Posterior cingulate gyrus (tissue), 11 donors: ENCODE data around the gene IPCEF1.
"Not testable (repeated sequence)": the region's sequence is repeated elsewhere in the genome, so short reads cannot be mapped to it uniquely, and the experiment has no call there.

Experiments
- DNase-seq, 10 donors: peaks; one replicate each; pipeline versions ENCODE4 v3.0.0 to v3.0.0-alpha.2; 2020 to 2021; ENCODE audit warnings: mixed read lengths in 3 of 10
- intact Hi-C: fragments of 100-400 bp; cut with DNase I; formaldehyde crosslinking; loops from one replicate; pipeline ENCODE4 v1.15.1; 2023

IPCEF1 gene

DNA sequence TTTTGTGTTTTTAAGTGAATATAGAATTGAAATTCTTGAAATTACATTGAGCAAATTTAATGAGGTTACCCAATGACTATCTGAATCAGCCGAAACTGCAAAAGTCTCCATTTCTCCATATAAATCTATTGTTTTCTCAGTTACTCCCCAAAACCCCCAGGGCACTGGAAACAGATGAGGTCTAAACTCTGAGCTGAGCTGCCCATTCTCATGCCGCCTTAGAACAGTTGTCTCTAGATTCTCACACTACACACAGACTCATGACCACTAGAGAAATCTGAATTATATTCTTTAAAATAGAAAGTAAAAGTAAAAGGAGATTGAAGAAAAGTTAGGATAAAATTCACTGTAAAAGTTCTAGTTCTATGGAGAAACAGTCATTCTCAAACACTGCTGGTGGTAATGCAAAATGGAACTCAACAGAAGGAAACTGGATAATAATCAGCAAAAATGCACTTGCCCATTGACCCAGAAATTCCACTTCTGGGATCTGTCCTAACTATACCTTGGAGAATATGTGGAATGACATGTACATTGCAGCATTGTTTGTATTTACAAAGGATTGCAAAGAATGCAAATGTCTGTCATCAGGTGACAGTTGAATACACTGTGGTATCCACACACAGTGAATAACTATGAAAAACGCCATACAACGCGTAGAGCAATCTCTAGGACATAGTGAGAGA is 125.5 kb downstream of the IPCEF1 start:
- intact Hi-C loops: no loop called here
- no peak for DNase-seq

DNA sequence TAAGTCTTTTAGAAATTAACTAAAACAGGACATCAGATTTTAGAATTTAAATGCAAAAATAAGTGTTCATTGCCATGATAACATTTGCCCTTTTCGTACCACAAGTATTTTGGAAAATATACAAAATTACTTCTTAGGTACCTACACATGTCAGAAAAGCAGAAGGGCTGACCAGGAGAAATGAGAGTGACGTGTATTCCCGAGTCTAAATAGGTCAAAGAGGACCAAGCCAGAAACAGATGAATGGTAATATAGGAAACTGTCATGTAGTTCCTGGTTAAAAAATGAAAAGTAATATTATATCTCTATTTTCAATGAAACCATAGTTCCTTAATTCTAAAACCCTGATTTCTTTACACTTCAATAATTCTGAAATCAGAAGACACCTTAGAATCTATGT is 126.2 kb downstream of the IPCEF1 start:
- intact Hi-C loops: no loop called here

DNA sequence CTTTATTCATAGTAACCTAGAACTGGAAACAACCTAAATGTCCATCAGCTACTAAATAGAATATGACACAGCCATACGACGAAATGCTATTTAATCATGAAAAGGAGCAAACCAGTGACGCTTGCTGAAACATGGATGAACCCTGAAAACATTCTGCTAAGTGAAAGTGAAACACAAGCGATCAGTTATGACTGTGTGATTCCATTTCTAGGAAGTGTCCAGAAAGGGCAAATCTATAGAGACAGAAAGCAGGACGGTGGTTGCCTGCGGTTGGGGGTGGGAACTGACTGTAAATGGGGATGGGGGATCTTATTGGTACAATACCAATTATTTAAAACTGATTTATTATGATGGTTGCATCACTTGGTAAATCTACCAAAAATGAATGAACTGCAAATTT is 126.8 kb downstream of the IPCEF1 start:
- intact Hi-C loops: no loop called here
- DNase-seq: no peak

More for the DNA sequence above, 126.2 kb downstream of the IPCEF1 start:
- no peak for DNase-seq

DNA sequence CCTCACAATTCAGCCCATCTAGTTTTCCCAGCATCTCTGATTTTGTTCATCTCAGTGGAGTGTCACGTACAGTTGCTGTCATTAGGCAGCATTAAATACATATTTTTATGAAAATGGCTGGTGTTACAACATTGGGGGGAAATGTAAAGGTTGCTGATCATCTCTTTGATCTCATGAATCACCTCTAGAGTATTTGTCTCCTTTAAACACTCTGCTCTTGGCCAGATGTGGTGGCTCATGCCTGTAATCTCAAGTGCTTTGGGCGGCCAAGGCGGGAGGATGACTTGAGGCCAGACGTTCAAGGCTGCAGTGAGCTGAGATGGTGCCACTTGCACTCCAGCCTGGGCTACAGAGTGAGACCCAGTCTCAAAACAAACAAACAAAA is 128.1 kb downstream of the IPCEF1 start:
- intact Hi-C loops: no loop called here

DNA sequence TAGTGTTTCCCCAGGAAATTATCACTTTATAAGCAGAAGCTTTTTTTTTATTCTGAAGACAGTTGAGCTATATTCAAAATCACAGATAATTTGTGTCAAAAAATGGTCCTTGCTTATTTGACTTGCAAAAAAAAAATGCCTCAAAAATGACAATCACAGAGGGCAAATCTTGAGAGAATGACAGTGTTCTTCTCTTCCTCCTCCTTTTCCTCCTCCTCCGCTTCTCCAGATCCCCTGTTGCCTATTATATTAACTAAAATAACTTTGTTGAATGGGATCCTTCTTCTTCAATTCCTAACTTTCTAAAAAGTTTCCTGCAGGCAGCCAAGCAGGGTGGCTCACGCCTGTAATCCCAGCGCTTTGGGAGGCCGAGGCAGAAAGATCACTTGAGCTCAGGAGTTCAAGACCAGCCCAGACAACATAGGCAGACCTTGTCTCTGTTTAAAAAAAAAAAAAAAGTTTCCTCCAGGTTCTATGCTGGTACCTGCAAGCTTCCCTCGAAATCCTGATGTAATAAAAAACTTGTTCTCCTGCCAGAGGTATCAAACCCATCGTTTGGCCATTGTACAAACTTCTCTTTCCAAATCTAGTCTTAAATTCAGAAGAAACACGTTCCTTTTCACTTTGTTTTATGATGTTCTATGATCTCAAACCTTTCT is 128.6 kb downstream of the IPCEF1 start:
- intact Hi-C loops: no loop called here
- DNase-seq: no peak

More for the DNA sequence above, 128.1 kb downstream of the IPCEF1 start:
- DNase-seq: no peak

DNA sequence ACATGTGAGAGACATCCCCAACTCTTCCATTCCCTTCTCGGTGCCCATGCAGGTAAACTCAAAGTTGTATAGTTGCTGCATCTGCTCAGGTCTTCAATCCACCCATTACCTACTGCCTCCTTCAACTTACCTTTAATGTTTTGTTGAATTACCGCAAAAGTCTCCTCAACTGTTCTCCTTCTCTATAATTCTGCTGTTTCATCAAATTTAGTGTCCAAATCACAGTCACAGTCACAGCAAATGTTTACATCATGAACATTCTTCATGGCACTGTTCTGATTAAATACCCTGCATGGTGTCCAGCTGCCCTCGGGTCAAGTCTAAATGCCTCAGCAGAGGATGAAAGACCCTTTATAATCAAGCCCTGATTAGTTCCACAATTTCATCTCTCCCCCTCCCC is 130.1 kb downstream of the IPCEF1 start:
- intact Hi-C loops: no loop called here
- no peak for DNase-seq

DNA sequence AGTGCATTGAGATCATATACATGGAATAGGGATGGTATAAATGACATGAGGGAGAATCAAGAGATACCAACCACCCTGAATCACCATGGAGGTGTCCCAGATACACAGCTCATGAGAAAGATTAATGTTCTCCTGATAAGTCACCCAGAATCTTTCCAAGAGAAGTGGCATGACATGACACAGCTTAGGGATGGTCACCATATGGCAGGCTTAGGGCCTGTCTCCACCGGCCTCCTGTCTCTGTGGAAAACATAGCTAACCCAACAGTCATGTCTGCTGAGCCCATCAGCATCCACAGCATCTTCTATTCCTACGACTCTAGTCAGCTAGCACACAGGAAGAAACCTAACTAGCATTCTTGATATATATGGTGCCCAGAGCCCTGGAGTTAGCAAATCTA is 133.3 kb downstream of the IPCEF1 start:
- intact Hi-C loops: no loop called here
- DNase-seq: no peak

DNA sequence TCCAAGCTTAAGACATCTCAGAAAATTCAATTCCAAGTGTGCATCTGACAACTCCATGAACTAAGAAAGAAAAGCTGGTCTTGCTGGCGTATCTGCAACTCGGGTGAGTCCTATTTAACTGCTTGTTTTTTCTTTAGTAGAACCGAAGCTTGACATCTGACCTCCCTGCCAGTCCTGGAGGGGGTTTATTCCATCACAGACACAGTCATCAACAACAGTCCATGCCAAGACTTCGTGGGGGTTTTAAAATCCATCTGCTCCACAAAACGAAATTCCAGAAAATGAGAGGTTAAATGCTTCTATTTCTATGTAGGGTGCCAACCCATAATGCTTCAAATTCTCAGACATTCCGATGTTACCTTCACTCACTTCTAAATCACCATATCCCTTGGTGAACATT is 133.9 kb downstream of the IPCEF1 start:
- no peak for DNase-seq
- intact Hi-C loops: no loop called here

DNA sequence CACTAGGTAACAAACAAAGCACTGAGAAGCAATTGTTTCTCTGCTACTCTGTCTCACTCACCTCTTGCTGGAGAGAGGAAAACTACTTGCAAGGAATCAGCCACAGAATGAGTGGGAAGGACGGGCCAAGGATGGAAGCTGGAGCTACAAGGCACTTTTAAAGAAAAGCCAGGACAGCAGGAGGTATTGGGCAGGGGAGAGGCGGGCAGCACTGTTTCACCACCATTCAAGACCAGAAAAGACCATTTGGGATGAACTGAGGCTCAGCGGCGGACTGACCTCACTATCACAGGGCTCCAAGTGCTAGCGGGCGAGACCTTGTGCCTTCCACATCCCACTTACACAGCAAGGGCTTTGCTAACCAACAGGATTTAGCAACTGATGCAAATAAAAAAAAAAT is 137.4 kb downstream of the IPCEF1 start:
- intact Hi-C loops: no loop called here
- DNase-seq: peak in 4 of 10 donors; percentile 16 to 78 (median 22)

DNA sequence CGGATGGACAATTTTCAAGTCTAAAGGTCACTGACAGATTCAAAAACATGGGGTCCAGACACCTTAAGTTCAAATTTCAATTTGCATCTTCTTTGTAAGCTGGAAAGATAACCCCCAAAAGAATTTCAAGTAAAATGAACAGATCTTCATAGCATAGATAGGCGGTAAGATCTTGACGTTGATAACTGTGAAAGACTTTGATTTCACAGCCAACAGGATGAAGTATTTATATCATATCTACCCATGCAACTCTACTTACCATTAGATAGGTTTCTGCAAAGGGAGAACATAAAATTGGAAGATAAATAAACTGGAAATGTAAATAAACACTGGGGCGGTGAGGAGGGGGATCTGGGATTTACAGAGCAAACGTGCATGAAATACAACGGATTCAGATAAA is 137.8 kb downstream of the IPCEF1 start:
- no peak for DNase-seq

DNA sequence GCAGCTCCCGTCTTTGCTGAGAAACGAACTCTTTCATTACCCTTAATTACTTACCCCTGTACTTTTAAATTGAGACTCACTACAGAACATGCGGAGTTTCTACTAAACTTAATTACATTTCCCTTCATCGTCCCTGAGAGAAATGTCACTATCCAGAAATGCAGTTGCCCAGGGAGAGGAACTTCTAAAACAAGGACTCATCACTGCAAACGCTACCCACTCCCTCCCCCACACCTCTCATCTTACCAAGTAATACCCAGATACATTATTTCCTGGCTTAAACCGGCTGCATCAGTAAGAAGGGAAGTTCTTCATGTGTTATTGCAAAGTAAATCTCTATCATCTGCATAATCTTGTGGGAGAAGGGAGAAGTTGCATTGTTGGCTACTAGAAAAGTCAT is 138.3 kb downstream of the IPCEF1 start:
- DNase-seq: no peak
- intact Hi-C loops: no loop called here

More for the DNA sequence above, 137.8 kb downstream of the IPCEF1 start:
- intact Hi-C loops: no loop called here

DNA sequence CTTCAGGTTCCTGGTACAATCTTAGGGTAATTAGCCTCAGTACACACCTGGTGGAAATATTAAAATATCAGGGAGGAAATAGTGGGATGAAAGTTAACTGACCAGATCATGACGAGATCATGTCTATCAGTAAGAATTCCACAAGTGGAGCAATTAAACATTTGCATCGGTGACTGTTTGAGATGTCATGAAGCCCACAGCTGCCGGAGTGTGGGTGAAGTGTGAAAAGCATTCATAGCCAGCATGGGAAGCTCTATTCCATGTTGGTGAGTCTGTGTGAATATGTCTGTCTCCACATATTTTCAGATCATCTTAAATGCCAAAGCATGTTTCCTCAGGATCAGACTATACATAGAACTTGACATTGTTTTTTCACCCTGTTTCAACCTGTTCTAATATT is 142.8 kb downstream of the IPCEF1 start:
- intact Hi-C loops: no loop called here

DNA sequence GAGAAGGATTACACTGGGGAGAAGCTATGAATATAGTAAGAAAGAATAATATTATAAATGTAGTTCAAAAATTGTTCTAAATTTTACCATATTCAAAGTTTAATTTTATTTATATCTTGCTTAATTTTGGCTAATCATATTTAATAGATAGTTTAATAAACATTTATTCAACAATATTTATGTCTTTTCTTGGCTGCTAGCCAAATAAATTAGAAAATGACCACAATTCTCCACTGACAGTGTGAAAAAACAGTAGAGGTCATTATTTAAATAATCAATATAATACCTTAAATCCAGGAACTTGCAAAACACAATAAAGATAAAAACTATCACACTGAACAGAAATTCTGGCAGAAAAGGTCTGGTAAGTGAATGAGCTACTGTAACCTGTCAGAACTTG is 145.9 kb downstream of the IPCEF1 start:
- intact Hi-C loops: no loop called here
- no peak for DNase-seq

More for the DNA sequence above, 142.8 kb downstream of the IPCEF1 start:
- peak in 4 of 10 donors; percentile 15 to 89 (median 55) for DNase-seq

DNA sequence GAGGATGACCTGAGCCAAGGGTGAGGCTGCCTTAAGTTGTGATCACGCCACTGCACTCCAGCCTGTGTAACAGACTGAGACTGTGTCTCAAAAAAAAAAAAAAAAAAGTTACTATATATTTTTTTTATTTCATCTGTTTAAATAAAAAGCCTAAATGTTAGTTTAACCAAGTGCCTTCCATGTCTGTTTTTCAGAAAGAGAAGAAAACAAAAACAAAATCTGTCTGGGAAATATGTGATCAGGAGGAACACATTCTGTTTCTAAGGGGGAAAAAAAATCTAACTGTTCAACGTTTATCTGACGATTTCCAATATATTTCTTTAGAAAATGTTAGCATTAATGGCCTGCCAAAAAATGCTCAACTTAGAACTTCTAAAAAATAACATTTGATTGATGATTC is 147.0 kb downstream of the IPCEF1 start:
- intact Hi-C loops: no loop called here
- DNase-seq: no peak

DNA sequence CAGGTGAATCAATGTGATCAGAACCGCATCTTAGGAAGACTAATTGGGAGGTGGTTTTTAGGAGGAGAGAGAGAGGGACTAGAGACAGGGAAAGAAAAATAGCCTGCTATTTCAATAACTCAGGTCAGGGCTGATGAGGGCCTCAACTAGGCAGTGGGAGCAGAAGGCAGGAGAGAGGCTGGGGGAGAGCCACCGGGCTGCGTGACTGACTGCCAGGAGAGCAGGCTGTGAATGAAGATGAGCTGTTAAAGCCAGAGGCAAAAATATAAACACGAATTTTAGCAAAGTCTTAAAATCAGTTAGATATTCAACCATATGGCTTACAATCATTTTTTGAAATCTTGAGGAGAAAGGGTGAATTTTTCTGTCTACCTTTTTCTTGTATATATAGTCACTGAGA is 149.6 kb downstream of the IPCEF1 start:
- DNase-seq: peak in 2 of 10 donors; percentile 23 to 79
- intact Hi-C loops: no loop called here

DNA sequence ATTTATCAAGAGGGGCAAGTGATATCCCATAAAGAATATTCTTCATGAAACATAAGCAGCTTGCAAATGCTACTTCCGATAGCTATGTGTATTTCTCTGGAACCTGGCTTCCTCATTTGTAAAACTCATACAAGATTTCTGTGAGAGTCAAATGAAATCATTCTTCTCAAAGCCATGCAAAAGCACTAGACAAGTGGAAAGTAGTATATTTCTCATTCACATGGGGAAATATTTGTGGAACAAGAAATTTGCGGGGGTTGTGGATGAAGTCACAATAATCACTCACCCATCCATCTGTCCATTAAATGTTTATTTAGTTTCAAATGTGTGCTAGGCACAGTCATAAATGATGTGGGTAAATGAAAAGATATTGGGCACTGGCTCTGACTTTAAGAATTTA is 150.5 kb downstream of the IPCEF1 start:
- no peak for DNase-seq
- intact Hi-C loops: no loop called here

DNA sequence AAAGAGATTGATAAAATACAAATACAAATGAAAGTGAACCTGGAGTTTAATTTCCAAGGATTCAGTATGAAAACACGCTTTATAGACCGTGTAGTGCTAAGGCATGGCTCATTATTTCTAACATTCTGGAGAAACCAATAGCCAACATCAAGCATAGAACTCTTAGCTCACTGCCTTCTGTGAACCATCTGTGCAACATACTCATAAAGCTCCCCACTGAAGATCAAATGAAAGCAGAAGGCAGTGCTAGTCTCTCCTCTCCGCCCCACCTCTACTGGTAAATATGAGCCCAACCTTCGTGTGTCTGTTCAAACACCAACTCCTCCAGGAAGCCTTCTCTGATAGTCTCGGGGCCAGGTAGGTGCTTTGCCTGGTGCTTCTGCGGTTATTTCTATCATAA is 153.6 kb downstream of the IPCEF1 start:
- intact Hi-C loops: no loop called here
- no peak for DNase-seq

DNA sequence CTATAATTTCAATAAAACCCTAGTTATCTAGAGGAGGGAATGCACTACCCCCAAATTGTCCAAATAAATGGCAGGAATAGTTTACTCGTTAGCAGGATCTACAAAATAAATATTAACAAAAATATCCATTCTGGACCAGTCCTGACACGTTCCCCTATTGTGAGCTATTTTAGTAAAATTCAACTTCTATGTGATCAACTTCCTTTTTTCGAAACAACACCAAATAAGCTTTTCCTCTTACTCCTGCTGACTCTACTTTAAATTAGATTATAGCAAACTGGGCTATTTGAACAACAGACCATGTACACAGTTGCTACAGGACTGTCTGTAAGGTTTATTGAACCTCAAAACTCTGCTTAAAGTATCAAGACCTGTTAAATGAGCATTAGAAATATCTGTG is 154.3 kb downstream of the IPCEF1 start:
- no peak for DNase-seq
- intact Hi-C loops: no loop called here

DNA sequence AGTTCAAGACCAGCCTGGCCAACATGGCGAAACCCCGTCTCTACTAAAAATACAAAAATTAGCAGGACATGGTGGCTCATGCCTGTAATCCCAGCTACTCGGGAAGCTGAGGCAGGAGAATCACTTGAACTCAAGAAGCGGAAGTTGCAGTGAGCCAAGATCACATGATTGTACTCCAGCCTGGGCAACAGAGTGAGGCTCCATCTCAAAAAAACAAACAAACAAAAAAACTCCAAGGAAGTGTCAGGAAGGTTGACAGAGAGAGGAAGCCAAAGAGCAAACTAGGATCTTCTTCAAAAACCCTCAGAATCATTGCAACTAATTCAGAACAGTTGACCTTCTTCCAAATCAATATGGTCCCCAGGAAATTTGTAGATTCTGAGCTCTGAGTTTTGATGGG is 154.9 kb downstream of the IPCEF1 start:
- DNase-seq, intact Hi-C loops: not testable (repeated sequence)

DNA sequence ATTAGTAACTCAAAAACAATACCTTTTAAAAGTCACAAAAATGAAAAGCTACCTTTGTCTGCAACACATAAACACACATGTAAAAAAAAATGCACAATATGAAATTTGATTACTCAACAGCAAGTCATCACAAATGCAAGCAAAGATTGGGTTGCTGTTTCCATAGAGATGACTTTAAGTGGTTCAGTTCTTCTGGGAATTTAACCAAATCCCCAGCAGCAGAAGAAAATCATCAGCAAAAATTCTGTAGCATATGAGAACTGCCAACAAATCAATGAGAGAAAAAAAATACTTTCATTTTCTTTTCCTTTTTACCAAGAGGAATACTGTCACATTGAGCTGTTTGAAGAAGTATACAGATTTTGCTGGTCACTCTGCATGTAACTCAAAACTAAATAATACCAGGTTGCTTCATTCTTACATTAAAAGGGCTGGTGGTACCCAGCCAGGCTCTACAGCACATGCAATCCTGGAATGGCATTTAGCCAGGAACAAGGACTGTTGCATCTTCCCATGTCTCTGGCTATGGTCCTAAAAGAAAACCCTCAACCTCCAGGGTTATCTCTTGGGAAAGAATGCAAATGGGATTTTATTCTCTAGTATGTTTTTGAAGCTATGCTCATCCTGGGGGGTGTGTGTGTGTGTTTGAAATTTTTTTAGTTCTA is 159.3 kb downstream of the IPCEF1 start:
- DNase-seq: no peak

DNA sequence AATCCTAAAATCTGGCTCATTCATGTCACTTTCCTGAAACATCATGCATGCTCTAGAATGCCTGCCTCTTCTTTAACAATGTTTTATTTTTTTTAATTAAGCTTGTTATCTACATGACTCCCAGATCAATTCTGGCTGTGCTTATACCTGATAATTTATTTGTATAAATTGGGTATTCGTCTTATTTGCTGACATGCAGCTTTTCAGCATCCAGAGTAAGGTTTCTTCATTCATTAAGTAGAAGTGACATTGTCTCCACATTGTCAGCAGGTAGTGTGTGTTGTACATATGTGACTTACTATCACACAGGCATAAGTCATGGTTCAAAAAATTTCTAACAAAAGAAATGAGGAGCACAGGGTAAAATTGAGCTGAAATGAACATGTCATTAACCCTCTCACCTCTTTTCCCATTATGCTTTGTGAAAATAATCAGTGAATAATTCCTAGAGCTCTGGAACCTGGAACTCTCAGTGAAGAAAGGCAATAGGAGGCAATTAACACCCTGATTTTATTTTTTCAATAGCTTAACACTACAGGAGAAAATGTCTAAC is 160.2 kb downstream of the IPCEF1 start:
- intact Hi-C loops: no loop called here

More for the DNA sequence above, 159.3 kb downstream of the IPCEF1 start:
- intact Hi-C loops: no loop called here

DNA sequence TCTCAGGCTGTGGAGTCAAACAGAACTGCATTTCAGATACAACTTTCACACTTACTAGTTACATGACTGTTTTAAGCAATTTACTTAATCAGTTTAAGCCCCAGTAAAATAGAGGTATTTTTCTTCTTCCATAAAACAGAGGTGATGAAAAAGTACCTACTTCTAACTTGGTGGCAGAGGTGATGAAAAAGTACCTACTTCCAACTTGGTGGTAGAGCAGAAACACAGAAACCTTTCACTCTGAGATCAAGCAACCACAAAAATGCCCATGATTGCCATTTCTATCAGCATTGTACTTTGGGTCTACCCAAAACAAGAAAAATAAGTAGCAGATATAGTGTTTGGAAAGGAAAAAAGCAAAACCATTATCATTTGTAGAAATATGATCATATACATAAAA is 168.9 kb downstream of the IPCEF1 start:
- no peak for DNase-seq
- intact Hi-C loops: no loop called here

More for the DNA sequence above, 160.2 kb downstream of the IPCEF1 start:
- DNase-seq: no peak
